Measurements from ENCODE around the gene FBXO28. TPM values are rescaled to one million over a fixed set of nuclear protein-coding genes. Genes with fewer than 3 reads are reported as not detected.

The FBXO28 gene
- total and polyA plus RNA-seq, 2 experiments from 2014 or later = 17.1 to 26.6 TPM

DNA sequence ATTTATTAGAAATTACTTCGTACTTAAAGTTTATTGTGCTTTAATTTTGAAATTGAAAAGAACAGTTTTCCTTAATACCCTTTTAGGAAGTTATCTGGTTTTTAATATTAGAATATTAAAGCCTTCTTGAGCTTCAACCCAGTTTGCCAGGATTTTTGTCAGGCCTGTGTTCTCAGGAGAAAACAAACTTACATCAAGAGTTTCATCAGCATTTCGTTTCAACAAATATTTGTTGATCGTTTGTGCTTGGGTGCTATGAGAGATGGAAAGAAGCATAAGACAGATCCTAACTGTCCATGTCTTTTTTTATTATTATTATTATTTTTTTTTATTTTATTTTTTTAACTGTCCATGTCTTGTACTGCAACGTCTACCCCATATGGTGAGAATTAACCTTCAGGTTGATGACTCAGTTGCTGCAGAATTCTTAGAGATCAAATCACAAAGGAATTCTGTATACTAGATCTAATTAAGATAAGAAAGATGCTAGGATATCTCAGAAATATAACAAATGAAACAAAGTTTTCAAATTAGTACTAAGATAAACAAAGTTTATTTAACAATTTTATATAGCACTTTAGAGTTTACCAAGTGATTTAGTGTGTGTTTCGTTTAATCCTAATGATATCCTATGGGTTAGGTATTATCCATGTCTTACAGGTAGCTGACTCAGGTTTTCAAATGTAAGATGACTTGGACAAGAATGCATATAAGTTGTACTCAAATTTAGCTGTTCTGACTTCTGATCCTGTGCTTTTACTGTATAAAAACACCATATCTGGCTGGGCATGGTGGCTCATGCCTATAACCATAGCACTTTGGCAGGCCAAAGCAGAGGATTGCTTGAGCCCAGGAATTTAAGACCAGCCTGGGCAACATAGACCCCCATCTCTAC is 14.3 kb downstream of the FBXO28 start:
- Histone ChIP-seq H3K4me2 (no peak overlapping the region), H3K9me2 (replicated peaks; ENCODE audit: insufficient read depth) (no peaks in the 10 kb centered on the region), H3K4me1 (ENCODE audit: insufficient read depth) (no peaks in the 10 kb centered on the region), H3K36me3 (replicated peaks; ENCODE audit: insufficient read depth, low read depth) (peaks cover 4% of the 10 kb centered on the region), H4K20me1 (ENCODE audit: insufficient read depth, poor library complexity, severe bottlenecking) (peaks cover 14% of the 10 kb centered on the region), H3K27me3 (no peaks in the 10 kb centered on the region), H3K9me3 (ENCODE audit: low read depth) (no peaks in the 10 kb centered on the region), H2AFZ (no peak overlapping the region), H3K79me2 (peaks cover 74% of the 10 kb centered on the region), H3K27ac (no peak overlapping the region), H3K4me3 (no peak overlapping the region)
- TF ChIP-seq, protein P1, sequence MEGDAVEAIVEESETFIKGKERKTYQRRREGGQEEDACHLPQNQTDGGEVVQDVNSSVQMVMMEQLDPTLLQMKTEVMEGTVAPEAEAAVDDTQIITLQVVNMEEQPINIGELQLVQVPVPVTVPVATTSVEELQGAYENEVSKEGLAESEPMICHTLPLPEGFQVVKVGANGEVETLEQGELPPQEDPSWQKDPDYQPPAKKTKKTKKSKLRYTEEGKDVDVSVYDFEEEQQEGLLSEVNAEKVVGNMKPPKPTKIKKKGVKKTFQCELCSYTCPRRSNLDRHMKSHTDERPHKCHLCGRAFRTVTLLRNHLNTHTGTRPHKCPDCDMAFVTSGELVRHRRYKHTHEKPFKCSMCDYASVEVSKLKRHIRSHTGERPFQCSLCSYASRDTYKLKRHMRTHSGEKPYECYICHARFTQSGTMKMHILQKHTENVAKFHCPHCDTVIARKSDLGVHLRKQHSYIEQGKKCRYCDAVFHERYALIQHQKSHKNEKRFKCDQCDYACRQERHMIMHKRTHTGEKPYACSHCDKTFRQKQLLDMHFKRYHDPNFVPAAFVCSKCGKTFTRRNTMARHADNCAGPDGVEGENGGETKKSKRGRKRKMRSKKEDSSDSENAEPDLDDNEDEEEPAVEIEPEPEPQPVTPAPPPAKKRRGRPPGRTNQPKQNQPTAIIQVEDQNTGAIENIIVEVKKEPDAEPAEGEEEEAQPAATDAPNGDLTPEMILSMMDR (IDR thresholded peaks at IDR 0.05; ENCODE audit: poor library complexity) = no peak
- TF ChIP-seq EZH2 (IDR thresholded peaks at IDR 0.05; ENCODE audit: borderline replicate concordance) = no peak
- no peak for TF ChIP-seq EZH2phosphoT487 (IDR thresholded peaks at IDR 0.05; ENCODE audit: low read depth, severe bottlenecking, unreplicated experiment)
- 80% methylated on average over 5 of the region's 5 CpGs for WGBS (ENCODE audit: low lambda C conversion rate, missing lambda C conversion rate)
- DNase-seq (ENCODE audit: low spot score) = no peak

DNA sequence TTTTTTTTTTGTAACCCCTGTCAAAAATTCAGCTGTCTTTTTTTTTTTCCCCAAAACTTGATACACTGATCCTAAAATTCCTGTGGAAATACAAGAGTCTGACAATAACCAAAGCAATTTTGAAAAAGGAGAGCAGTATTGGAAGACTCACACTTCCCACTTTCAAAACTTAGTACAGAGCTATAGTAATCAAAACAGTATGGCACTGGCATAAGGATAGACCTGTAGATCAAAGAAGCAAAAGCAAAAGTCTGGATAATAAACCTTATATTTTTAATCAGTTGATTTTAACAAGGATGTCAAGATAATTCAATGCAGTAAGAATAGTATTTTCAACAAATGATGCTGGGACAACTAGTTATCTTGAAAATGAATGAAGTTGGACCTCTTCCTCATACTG is 17.3 kb downstream of the FBXO28 start:
- Histone ChIP-seq H3K79me2 (peaks cover 44% of the 10 kb centered on the region), H3K4me1 (ENCODE audit: insufficient read depth) (no peaks in the 10 kb centered on the region), H3K9me2 (replicated peaks; ENCODE audit: insufficient read depth) (no peaks in the 10 kb centered on the region), H3K4me3 (no peak overlapping the region), H2AFZ (no peak overlapping the region), H3K27ac (no peak overlapping the region), H3K4me2 (no peak overlapping the region), H3K27me3 (no peaks in the 10 kb centered on the region), H3K9me3 (ENCODE audit: low read depth) (no peaks in the 10 kb centered on the region), H3K36me3 (replicated peaks; ENCODE audit: insufficient read depth, low read depth) (peaks cover 4% of the 10 kb centered on the region), H4K20me1 (ENCODE audit: insufficient read depth, poor library complexity, severe bottlenecking) (peaks cover 9% of the 10 kb centered on the region)
- no peak for DNase-seq (ENCODE audit: low spot score)
- TF ChIP-seq EZH2 (IDR thresholded peaks at IDR 0.05; ENCODE audit: borderline replicate concordance) (no peak), EZH2phosphoT487 (IDR thresholded peaks at IDR 0.05; ENCODE audit: low read depth, severe bottlenecking, unreplicated experiment) (no peak)

DNA sequence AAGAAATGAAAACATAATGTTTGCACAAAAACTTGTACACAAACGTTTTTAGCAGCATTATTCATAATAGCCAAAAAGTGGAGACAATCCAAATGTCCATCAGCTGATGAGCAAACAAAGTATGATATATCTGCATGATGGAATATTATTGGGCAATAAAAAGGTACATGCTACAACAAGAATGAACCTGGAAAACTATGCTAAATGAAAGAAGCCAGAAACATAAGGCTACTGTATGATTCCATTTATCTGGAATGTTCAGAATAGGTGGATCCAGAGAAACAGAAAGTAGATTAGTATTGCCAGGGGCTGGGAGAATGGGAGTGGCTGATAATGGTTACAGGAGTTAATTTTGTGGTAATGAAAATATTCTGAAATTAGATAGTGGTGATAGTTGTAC is 19.0 kb downstream of the FBXO28 start:
- Histone ChIP-seq H2AFZ (no peak overlapping the region), H3K27me3 (no peaks in the 10 kb centered on the region), H3K79me2 (peaks cover 27% of the 10 kb centered on the region), H3K27ac (no peak overlapping the region), H3K4me2 (no peak overlapping the region), H3K9me2 (replicated peaks; ENCODE audit: insufficient read depth) (no peaks in the 10 kb centered on the region), H3K36me3 (replicated peaks; ENCODE audit: insufficient read depth, low read depth) (peaks cover 4% of the 10 kb centered on the region), H3K4me1 (ENCODE audit: insufficient read depth) (no peaks in the 10 kb centered on the region), H4K20me1 (ENCODE audit: insufficient read depth, poor library complexity, severe bottlenecking) (peaks cover 4% of the 10 kb centered on the region), H3K9me3 (ENCODE audit: low read depth) (no peaks in the 10 kb centered on the region), H3K4me3 (no peak overlapping the region)
- 73% methylated on average over 1 of the region's 1 CpG for WGBS (ENCODE audit: low lambda C conversion rate, missing lambda C conversion rate)
- TF ChIP-seq EZH2 (IDR thresholded peaks at IDR 0.05; ENCODE audit: borderline replicate concordance) (no peak), EZH2phosphoT487 (IDR thresholded peaks at IDR 0.05; ENCODE audit: low read depth, severe bottlenecking, unreplicated experiment) (no peak)
- TF ChIP-seq, protein P1 (IDR thresholded peaks at IDR 0.05; ENCODE audit: poor library complexity) = no peak
- no peak for DNase-seq (ENCODE audit: low spot score)

DNA sequence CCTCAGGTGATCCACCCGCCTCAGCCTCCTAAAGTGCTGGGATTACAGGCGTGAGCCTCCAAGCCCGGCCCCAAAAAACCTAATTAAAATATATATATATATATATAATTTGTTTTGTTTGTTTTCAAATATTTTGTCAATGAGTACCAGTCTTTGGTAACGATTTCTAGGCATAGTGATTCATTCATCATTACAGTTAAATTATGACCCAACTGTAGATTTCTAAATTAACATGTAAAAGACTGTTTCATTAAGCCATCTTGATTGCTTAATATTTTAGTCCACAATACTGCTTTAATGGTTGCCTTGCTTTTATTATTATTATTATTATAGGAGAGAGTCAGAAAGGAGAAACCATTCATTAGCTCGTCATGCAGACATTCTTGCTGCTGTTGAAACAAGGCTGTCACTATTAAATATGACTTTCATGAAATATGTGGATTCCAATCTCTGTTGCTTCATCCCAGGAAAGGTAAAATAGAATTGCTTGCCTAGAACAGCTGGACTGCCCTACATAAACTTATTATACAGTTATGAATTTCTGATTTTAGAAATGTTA is 19.9 kb downstream of the FBXO28 start:
- H3K9me2 ChIP-seq (replicated peaks; ENCODE audit: insufficient read depth) = no peaks in the 10 kb centered on the region
- no peaks in the 10 kb centered on the region for H3K4me1 ChIP-seq (ENCODE audit: insufficient read depth)
- WGBS (ENCODE audit: low lambda C conversion rate, missing lambda C conversion rate) = 85% methylated on average over 5 of the region's 5 CpGs
- no peak for DNase-seq (ENCODE audit: low spot score)
- H3K27me3 ChIP-seq = no peaks in the 10 kb centered on the region
- H4K20me1 ChIP-seq (ENCODE audit: insufficient read depth, poor library complexity, severe bottlenecking) = no peaks in the 10 kb centered on the region
- no peak overlapping the region for H3K4me3 ChIP-seq
- H3K4me2 ChIP-seq = no peak overlapping the region
- TF ChIP-seq EZH2 (IDR thresholded peaks at IDR 0.05; ENCODE audit: borderline replicate concordance) (no peak), EZH2phosphoT487 (IDR thresholded peaks at IDR 0.05; ENCODE audit: low read depth, severe bottlenecking, unreplicated experiment) (no peak)
- TF ChIP-seq, protein P1 (IDR thresholded peaks at IDR 0.05; ENCODE audit: poor library complexity) = no peak
- H3K9me3 ChIP-seq (ENCODE audit: low read depth) = no peaks in the 10 kb centered on the region
- H3K79me2 ChIP-seq = peaks cover 19% of the 10 kb centered on the region
- H2AFZ ChIP-seq = no peak overlapping the region
- H3K27ac ChIP-seq = no peak overlapping the region
- peaks cover 4% of the 10 kb centered on the region for H3K36me3 ChIP-seq (replicated peaks; ENCODE audit: insufficient read depth, low read depth)

Data from hepatocyte (in vitro differentiated cells).